ENCODE measurements around the gene HYLS1.

- TF ChIP-seq, protein P1, sequence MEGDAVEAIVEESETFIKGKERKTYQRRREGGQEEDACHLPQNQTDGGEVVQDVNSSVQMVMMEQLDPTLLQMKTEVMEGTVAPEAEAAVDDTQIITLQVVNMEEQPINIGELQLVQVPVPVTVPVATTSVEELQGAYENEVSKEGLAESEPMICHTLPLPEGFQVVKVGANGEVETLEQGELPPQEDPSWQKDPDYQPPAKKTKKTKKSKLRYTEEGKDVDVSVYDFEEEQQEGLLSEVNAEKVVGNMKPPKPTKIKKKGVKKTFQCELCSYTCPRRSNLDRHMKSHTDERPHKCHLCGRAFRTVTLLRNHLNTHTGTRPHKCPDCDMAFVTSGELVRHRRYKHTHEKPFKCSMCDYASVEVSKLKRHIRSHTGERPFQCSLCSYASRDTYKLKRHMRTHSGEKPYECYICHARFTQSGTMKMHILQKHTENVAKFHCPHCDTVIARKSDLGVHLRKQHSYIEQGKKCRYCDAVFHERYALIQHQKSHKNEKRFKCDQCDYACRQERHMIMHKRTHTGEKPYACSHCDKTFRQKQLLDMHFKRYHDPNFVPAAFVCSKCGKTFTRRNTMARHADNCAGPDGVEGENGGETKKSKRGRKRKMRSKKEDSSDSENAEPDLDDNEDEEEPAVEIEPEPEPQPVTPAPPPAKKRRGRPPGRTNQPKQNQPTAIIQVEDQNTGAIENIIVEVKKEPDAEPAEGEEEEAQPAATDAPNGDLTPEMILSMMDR (IDR thresholded peaks at IDR 0.05; ENCODE audit: low read length): no peak
- no peak for TF ChIP-seq EZH2 (IDR thresholded peaks at IDR 0.05; ENCODE audit: borderline replicate concordance, low read length)
Observed at GRCh38 chr11:125902927-125903710, 15.7 kb downstream of the HYLS1 start, which contains the start of gene PUS3.

Measured in OCI-LY1 (cell line).